GM21515 (cell line): ENCODE results near the gene SEC22A.

Experiments
- ATAC-seq: cut with Tn5 transposase; IDR thresholded peaks from one replicate; pipeline ENCODE4 v1.9.1; 2021; ENCODE audit not compliant: unreplicated experiment

SEC22A gene

DNA sequence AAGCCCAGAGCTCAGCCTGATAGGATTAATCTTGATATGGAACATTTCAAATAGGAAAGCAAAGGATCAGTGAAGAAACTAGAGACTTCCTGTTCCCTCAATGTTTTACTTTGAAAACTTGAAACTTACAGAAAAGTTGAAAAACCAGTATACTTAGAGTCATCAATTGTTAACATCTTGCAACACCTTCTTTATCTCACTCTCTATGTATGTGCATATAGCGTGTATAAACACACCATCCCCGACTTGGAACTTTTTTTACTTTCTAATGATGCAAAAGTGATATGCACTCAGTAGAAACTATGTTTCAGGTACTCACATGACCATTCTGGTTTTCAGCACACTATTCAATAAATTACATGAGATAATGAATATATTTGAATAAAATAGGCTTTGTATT, 60.5 kb downstream of the SEC22A start:
- ATAC-seq, result no peak

DNA sequence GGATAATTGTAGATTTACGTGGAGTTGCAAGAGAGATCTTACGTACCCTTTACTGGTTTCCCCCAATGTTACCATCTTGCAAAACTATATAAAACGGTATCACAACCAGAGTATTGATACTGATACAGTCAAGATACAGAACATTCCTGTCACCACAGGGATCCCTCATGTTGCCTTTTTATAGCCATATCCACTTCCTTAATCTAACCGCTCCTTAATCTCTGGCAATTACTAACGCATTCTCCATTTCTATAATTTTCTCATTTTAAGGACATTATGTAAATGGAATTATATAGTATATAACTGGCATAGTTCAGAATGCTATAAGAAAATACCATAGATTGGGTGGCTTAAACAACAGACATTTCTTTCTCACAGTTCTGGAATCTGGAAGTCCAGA, 61.1 kb downstream of the SEC22A start:
- ATAC-seq, result no peak

DNA sequence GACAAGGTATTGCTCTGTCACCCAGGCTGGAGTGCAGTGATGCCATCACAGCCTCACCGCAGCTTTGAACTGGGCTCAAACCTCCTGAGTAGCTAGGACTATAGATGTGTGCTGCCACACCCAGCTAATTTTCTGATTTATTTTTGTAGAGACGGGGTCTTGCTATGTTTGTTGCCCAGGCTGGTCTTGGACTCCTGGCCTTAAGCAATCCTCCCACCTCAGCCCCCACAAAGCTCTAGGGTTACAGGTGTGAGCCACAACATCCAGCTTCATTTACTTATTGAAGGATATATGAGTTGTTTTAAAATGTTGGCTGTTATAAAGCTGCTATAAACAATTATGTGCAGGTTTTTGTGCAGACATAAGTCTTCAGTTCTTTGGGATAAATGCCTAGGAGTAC, 62.2 kb downstream of the SEC22A start:
- no peak for ATAC-seq

DNA sequence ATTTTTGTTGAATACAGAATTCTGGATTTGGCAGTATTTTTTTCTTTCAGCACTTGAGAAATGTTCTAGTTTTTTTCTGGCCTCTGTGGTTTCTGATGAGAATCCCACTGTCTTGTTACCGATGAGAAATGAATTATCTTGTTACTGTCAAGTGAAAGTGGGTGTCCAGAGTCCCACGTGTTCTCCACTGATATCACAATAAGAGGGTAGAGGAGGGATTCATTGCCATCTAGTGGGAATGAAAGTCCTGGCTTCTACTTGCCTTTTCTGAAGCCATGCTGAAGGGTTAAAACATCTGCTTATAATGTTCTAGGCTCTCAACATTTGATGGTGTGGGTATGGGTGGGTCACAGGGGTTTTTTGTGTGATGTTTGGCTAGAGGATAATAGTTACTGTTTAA, 66.1 kb downstream of the SEC22A start:
- ATAC-seq, result no peak

DNA sequence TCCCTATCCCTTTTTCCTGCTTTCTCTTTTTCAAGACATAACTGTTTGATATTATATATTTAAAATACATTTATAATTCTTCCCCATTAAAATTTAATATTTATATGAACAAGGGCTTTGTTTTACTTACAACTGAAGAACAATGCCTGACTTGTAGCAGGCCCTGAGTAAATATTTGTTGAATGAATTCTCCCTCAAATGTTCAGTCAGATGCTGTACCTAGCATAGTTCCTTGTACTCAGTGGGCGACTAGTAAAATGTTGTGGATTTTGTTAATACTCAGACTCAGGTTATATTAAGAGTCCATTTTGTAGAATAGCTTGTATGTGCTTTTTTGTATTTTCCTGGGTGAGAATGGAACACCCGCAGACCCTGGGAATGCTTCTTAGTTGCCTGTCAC, 69.1 kb downstream of the SEC22A start:
- ATAC-seq, result no peak

DNA sequence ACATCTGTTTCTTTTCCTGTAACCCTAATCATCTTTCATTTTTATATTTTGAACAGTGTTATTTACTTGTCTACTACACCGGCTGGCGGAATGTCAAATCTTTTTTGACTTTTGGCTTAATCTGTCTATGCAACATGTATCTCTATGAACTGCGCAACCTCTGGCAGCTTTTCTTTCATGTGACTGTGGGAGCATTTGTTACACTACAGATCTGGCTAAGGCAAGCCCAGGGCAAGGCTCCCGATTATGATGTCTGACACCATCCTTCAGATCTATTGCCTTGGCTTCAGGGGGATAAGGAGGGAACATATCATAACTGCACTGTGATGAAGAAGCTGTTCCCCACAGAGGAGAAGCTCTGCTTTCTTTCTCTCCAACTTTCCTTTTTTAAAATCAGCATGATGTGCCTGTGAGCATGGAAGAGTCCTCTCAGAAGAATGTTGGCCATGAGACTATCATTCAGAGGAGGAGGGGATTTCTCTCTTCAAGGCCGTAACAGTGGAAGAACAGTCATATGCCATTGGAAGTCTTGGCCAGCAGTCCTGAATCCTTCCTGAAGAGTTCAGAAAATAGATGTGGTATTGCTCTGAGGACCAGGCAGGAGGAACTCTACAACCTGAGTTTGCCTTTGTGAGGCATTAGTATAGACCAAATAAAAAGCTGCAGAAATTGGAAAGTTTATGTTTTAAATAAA, 69.9 kb downstream of the SEC22A start:
- no peak for ATAC-seq

DNA sequence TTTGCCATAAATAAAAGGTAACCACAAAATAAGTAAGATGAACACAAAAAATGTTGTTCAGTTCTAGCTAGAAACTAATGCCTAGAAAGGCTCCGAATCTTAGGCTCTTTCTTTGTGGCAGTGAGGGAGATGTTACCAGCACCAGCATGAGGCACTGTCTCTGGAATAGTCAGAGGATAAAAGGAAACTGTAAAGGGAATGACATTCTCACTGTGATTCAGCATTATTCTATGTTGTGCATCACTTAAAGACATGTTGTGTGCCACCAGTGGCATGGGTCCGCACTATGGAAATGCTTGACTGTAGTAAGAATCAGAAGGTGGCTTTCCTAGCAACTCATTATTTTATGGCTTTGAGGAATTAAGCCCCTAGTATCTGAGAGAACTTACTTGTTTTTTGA, 70.8 kb downstream of the SEC22A start:
- no peak for ATAC-seq

DNA sequence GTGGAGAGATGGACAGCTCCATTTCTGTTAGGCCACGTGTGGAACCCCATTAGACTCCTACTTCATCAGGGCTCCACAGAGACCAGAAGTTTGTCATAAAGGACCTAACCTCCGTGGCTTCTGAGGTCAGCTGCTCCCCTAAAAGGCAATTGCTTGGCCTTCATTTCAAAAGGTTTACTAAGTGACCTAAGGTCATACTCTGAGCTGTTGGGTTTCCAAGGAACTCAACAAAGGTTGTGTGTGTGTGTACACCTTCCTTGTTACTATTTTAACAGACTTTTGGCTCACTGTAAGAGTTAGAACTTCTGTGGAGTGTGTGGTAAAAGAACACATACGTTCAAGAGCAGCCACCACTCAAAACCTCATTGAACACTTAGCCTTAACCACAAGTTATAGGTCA, 73.9 kb downstream of the SEC22A start:
- ATAC-seq, result no peak

DNA sequence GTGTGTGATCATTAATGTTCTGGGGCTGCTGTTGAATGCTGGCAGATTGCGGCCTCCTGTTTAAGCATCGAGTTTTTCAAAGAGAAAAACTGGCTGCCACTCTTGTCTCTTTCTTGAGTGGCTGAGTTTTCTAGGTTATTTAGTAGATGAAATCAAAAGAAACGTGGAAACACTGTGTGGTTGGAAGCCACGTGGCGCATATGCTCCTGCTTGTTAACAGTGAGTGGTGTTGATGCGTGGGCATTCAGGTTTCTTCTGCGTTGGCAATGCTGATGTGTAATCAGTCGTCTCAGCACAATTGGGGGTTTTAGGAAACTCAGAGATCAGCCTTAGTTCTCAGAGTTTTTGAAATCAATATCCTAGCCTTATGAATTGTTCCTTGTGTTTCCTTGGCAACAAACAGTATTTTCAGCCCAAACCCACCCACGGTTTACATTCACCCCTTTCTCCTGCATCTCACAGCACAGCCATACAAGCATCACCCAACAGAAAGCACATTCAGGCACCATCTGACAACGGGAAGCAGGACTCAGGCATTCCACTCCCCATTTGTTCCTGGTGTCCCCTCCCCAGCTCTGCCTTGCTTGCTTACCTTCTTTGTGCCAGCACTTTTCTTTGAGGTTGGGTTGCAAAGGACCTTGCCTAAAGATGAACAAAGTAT, 74.7 kb downstream of the SEC22A start:
- no peak for ATAC-seq

DNA sequence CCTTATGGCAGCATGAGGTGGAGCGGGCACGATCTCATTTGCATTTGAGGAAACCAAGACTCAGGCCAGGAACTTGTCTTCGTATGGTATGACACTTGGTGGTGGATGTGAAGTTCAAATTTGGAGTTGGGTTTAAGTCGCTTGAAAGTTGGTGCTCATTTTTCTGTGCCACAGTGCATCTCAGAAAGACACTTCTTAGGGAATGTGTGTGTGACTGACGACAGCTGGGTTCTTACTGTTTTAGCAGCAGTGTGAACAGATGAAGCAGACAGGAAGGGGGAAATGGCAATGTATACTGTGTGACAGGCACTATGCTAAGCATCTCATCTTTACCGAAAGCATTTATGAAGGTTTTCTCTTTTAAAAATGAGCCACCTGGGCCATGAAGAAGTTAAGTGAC, 75.4 kb downstream of the SEC22A start:
- ATAC-seq, result no peak

DNA sequence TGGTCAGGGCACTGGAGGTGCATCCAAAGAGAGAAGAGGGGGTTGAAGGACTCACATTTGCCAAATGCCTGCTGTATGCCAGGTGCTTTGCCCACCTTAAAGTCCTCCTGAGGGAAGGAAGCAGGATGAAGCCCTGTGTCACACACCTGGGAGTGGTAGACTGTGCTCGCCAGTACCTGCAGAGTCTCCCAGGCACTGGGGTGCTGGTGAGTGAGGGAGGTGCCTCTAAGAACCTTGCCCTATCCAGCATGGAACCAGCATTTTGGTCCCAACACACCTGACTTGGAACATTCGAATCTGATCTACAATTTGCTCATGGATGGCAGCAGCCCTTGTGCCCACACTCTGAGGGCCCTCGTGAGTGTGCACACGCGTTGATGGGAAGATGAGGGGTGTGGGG, 76.7 kb downstream of the SEC22A start:
- ATAC-seq, result no peak

DNA sequence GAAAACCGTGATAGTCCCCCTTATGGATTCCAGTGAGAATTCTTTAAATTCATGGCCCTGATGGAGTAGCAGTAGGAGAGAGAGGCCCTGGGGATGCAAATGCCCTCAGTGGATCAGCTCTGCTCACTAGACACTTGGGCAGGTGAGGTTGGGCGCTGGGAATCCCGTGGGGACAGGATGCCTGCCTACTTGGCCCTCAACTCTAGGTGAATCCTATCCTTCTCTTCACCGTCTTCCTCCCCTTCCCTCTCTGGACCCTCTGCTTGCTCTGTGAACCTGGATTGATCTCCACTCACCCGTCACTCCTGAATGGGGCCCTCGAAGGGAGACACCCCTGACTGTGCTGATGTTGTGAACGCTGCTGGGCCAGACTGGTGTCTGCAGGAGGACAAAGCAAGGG, 77.4 kb downstream of the SEC22A start:
- no peak for ATAC-seq

DNA sequence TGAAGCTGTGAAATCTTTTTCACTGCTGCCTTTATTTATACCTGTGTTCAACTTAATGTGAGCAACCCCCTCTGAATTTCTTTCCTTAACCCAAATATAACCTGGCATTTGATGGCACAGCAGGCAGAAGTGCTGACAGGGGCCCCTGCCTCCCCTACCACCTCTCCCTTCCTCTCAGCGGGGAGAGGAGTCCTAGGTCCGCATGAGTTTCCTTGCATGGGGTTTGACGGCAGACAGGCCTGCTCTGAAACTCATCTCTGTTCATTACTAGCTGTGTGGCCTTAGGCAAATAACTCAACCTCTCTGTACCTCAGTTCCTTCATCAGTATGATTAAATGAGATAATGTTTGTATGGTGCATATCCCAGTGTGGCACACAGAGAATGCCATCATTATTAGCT, 79.7 kb downstream of the SEC22A start:
- ATAC-seq, result no peak

DNA sequence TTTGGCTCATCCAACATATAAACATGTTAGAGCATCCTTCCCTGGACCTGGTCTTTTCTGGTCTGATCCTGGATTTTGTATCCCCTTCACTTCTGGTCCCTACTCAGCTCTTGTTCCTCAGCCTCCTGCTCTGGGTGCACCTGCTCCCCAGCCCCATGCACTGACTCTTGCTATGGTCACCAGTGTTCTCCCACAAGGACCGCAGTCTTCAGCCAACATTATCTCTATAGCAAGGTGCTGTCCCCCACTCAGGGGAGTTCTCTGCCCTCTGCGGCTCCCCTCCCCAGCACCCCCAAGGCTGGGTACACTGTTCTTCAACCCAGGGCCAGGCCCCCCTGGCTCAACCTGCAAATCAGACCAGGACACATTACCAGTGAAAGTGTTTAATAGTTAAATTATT, 80.2 kb downstream of the SEC22A start:
- ATAC-seq, result no peak

DNA sequence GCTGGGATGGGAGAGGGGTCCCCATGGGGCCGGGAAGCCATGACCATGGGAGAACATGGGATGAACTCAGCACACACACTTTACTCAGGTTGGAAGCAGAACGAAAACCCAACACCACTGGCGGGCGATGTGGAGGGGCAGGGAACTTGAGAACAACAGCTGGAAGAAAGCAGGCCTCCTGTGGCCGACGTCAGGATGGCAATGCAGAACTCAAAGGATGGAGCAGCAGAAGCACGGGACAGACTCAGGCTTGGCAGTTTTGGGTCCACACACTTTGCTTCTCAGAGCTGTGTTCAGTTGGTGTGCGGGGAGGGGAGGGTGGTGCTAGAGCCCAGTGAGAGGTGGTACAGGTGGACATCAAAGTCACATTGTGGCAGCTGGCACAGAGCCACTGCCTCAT, 80.7 kb downstream of the SEC22A start:
- no peak for ATAC-seq

DNA sequence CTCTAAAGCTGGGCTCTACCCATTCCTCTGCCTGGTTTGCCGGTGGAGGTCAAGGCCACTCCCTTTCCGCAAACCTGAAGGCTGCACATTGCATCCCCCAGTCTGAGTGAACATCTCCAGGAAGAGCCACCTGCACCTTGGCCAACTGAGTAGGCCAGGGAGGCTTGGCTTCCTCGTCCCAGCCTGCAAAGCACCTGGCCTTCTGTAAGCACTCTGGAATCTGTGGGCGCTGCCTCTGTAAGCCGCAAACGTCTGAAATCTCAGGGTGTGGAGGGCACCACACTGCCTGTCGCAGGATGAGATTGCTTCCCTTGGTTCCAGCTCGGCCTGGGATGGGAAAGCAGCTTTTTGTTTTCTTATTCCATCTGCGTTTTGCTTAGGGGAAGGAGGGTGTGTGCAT, 81.3 kb downstream of the SEC22A start:
- no peak for ATAC-seq

DNA sequence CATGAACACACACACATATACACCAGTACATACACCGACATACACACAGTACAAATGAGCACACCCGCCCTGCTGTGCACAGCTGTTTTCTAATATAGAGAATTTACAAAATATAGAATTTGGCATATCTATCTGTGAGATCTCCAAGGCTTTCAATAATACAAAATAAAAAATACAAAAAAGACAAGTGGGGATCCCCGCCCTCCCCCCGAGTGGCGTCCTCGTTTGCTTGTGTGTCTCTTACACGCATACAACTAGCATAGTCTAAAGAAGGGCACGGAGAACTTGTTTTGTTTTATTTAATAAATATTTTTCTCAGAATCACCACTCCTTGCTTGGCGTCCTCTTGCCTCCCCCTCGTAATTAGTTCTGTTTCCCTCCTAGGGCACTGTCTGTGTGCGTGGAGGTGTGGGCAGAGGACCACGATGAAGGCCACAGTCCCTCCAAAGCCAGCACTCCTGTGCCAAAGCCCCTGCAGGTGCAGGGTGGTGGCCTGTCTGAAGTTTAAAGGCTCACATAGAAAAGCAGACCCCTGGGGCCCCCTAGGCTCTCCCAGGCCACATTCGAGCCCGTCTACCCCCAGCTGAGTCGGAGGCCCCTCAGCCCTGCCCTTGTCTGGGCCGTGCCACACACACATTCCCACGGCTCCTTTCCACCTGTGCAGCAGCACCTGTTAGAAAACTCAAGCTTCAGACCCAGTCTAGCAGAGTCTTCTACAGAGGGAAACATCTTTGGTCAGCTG, 82.1 kb downstream of the SEC22A start:
- no peak for ATAC-seq

DNA sequence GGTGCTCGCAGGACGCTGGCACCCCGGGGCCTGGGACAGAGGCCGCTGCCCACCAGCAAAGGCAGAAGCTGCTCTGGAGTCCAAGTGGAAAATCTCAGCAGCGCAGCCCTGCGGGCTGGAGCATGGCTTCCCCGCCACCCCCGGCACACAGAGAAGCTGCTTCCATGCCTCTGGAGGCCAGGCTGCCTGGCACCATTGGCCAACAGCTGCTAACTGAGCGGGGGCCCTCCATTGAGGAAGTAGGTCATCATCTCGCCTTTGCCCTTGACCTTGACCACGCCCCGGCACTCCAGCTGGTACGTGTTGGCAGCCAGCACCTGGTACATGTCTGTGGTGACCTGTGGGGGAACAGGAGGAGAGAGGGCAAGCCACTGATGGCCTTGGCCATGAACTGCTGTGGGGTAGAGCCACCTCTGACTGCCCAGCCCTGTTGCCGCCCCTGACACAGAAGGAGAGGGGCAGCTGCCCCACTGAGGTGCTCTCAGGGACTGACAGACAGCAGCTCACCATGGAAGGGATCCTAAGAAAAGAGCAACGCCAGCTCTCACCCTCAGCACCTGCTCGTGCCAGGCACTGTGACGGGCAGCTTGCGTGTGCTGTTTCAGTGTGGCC, 82.8 kb downstream of the SEC22A start:
- no peak for ATAC-seq

DNA sequence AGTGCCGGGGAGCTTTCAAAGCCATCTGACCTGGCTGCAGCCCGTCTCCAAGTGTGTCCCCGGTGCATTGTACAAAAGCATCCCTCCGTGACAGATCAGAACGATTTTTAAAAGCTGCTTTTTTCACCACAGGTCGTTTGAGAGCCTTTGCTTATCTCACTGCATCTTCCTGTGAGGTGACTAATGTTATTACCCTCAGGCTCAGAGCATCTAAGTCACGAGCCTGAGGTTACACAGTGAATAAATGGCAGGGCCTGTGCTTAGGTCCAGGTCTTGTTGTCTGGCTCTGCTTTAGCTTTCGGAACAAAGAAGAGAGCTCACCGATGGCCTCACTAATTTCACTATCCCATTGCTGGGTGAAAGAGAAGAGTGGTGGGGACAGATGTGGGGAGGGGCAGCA, 83.3 kb downstream of the SEC22A start:
- ATAC-seq, result no peak

DNA sequence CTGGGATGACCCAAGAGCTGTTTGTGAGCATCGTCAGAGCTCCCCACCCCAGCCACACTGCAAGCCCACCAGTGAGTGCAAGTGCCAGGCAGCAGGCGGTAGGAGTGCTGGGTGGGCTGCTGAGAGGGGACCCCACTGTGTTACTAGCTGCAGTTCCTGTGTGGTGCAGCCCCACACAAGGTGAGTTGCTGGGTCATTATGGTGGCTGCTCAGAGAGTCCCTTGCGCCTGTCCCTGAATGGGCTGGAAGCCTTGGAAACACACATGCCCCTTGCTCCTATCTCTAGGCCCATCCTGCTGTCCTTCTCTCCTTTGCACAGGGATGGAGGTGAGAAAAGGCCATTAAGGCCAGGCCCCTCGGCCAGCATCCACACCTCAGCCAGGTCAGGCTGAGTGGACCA, 83.7 kb downstream of the SEC22A start:
- no peak for ATAC-seq

DNA sequence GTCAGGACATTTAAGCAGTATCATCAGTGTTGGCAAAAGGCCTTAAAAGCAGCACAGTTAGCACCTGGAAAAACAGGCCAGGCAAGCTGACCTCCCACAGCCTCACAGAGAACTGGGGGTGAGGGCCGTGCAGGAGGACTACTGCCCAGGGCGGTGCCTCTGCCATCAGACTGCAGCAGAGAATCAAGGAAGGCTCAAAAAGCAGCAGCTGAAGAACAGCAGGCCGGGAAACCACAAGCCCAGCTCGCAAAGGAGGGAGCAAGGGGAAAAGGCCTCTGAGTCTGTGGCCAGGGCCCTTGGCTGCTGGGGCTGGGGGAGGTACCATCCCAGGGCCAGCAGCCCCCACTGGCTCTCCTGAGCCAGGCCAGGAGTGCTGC, 84.2 kb downstream of the SEC22A start:
- ATAC-seq, result no peak
